Progenitor cell of endocrine pancreas (in vitro differentiated cells): ENCODE measurements around the gene PGPEP1. TPM values are rescaled to one million over a fixed set of nuclear protein-coding genes. Genes with fewer than 3 reads are reported as not detected.
"Not testable (repeated sequence)": the region's sequence is repeated elsewhere in the genome, so short reads cannot be mapped to it uniquely, and the experiment has no call there.

Experiments
- DNase-seq: peaks from one replicate; pipeline ENCODE4 v3.0.0; 2021; ENCODE audit warnings: low spot score; ENCODE audit not compliant: unreplicated experiment
- H3K27ac Mint-ChIP-seq: 2 replicates; pipeline ENCODE4 v1.8.0; 2021; ENCODE audit warnings: mild to moderate bottlenecking, moderate library complexity, mixed read lengths
- H3K27me3 Mint-ChIP-seq: 2 replicates; pipeline ENCODE4 v1.8.0; 2021; ENCODE audit warnings: mixed read lengths
- H3K36me3 Mint-ChIP-seq: 2 replicates; pipeline ENCODE4 v1.8.0; 2022; ENCODE audit warnings: mixed read lengths; ENCODE audit not compliant: insufficient read depth
- H3K4me1 Mint-ChIP-seq: 2 replicates; pipeline ENCODE4 v1.8.0; 2021; ENCODE audit warnings: low read depth, mixed read lengths
- H3K4me3 Mint-ChIP-seq: 2 replicates; pipeline ENCODE4 v1.8.0; 2021; ENCODE audit warnings: low read depth, mild to moderate bottlenecking, moderate library complexity, mixed read lengths
- H3K9me3 Mint-ChIP-seq: 2 replicates; pipeline ENCODE4 v1.8.0; 2021; ENCODE audit warnings: low read depth, mixed read lengths
- total RNA-seq: library from RNA; stranded (reverse); gene quantifications from 2 replicates; pipeline ENCODE4 v1.2.1, GENCODE V29; 2021
- TF ChIP-seq, protein P1 (sequence below): fragments of 200-600 bp; sonication (generic); IDR thresholded peaks from one replicate; pipeline ENCODE4 v1.5.0; 2021; ENCODE audit warnings: antibody characterized with exemption, mild to moderate bottlenecking; ENCODE audit not compliant: unreplicated experiment

The PGPEP1 gene
- total RNA-seq, 1 donor from 2014 or later: 51.3 TPM

DNA sequence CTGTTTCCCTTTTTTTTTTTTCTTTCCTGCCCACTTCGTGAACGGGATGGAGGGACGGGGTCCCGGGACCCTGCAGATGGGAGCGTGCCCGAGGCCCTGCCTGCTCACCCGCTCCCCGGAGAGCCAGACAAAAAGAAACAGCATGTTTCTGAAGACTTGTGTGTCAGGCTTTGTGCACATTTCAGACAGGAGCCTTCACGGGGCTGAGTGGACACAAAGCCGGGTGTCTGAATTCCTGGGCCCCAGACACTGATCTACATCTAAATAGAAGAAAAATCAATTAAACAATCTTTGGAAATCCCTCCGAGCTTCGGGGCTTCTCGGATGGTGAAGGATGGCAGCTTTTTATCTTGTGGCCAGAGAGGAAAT is 4.2 kb downstream of the PGPEP1 start:
- H3K9me3 Mint-ChIP-seq: no peaks in the 10 kb centered on the region
- no peaks in the 10 kb centered on the region for H3K27me3 Mint-ChIP-seq
- no peak for DNase-seq
- no peak overlapping the region for H3K4me3 Mint-ChIP-seq
- peaks cover 22% of the 10 kb centered on the region for H3K36me3 Mint-ChIP-seq
- peak overlapping the region; percentile 66 for H3K27ac Mint-ChIP-seq
- peaks cover 12% of the 10 kb centered on the region for H3K4me1 Mint-ChIP-seq
- TF ChIP-seq, protein P1, sequence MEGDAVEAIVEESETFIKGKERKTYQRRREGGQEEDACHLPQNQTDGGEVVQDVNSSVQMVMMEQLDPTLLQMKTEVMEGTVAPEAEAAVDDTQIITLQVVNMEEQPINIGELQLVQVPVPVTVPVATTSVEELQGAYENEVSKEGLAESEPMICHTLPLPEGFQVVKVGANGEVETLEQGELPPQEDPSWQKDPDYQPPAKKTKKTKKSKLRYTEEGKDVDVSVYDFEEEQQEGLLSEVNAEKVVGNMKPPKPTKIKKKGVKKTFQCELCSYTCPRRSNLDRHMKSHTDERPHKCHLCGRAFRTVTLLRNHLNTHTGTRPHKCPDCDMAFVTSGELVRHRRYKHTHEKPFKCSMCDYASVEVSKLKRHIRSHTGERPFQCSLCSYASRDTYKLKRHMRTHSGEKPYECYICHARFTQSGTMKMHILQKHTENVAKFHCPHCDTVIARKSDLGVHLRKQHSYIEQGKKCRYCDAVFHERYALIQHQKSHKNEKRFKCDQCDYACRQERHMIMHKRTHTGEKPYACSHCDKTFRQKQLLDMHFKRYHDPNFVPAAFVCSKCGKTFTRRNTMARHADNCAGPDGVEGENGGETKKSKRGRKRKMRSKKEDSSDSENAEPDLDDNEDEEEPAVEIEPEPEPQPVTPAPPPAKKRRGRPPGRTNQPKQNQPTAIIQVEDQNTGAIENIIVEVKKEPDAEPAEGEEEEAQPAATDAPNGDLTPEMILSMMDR: no peak

DNA sequence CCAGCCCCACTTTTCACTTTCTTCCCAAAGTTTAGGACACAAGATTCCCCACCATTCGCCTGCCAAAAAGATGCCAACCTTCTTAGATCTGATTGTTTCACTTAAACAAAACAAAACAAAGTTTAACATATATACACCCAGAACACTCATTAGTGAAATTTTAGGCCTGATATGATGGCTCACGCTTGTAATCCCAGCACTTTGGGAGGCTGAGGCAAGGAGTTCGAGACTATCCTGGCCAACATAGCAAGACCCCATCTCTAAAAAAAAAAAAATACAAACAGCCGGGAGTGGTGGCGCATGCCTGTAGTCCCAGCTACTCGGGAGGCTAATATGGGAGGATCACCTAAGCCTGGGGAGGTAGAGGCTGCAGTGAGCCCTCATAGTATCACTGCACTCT is 4.9 kb downstream of the PGPEP1 start:
- Mint-ChIP-seq H3K36me3 (peaks cover 25% of the 10 kb centered on the region), H3K27ac (no peak overlapping the region), H3K4me1 (peaks cover 11% of the 10 kb centered on the region), H3K27me3 (no peaks in the 10 kb centered on the region), H3K4me3 (no peak overlapping the region), H3K9me3 (no peaks in the 10 kb centered on the region)
- TF ChIP-seq, protein P1: no peak
- DNase-seq: no peak

GRCh38 chr19:18346091-18346490 is 5.7 kb downstream of the PGPEP1 start:
- Mint-ChIP-seq H3K27me3 (no peaks in the 10 kb centered on the region), H3K4me3 (no peak overlapping the region), H3K9me3 (no peaks in the 10 kb centered on the region), H3K36me3 (peaks cover 28% of the 10 kb centered on the region), H3K27ac (no peak overlapping the region), H3K4me1 (peaks cover 11% of the 10 kb centered on the region)
- no peak for DNase-seq
- TF ChIP-seq, protein P1: no peak

- Mint-ChIP-seq H3K4me1 (peaks cover 5% of the 10 kb centered on the region), H3K36me3 (peaks cover 28% of the 10 kb centered on the region), H3K27ac (no peak overlapping the region), H3K4me3 (no peak overlapping the region), H3K9me3 (no peaks in the 10 kb centered on the region), H3K27me3 (no peaks in the 10 kb centered on the region)
- TF ChIP-seq, protein P1: no peak
- no peak for DNase-seq
Measured at GRCh38 chr19:18348171-18348570, 7.8 kb downstream of the PGPEP1 start.

- H3K4me3 Mint-ChIP-seq, H3K4me1 Mint-ChIP-seq, H3K27me3 Mint-ChIP-seq, H3K9me3 Mint-ChIP-seq, DNase-seq, H3K27ac Mint-ChIP-seq: not testable (repeated sequence)
- H3K36me3 Mint-ChIP-seq: peaks cover 33% of the 10 kb centered on the region
Measured at GRCh38 chr19:18348818-18349339, 8.5 kb downstream of the PGPEP1 start.

DNA sequence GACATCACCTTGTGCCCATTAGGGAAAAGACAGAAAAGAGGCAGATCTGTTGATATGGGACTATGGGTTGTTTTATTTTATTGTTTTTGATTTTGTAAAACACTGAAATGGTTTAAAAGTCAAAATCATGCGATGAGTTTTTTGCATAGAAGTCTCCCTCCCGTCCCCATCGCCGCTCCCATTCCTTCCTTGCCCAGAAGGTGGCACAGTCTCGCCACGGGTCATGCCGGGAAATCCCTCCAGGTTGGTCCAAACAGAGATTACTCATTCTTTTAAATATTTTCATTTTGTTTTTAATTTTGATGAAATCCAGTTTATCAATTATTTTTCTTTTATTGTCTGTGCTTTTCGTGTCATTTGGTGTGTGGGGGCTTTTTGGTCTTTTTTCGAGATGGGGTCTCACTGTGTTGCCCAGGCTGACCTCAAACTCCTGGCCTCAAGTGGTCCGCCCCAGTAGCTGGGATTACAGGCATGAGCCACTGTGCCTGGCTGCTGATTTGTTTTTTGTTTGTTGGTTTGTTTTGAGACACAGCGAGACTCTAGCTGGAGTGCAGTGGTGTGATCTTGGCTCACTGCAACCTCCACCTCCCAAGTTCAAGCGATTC is 9.2 kb downstream of the PGPEP1 start:
- no peaks in the 10 kb centered on the region for H3K4me1 Mint-ChIP-seq
- TF ChIP-seq, protein P1: peak; percentile 79
- H3K9me3 Mint-ChIP-seq: no peaks in the 10 kb centered on the region
- no peak overlapping the region for H3K27ac Mint-ChIP-seq
- no peaks in the 10 kb centered on the region for H3K27me3 Mint-ChIP-seq
- no peak overlapping the region for H3K4me3 Mint-ChIP-seq
- H3K36me3 Mint-ChIP-seq: peaks cover 33% of the 10 kb centered on the region
- DNase-seq: no peak
